ENCODE data around the gene ISL1. TPM values are rescaled to one million over a fixed set of nuclear protein-coding genes. Genes with fewer than 3 reads are reported as not detected.

Gene ISL1
- total RNA-seq, 1 experiment from 2014 or later: 0.36 TPM

GRCh38 chr5:51414516-51414915, 31.3 kb downstream of the ISL1 start:
- ChIA-PET POLR2A (no interaction called here), CTCF (no interaction called here)
- Histone ChIP-seq H3K27ac (ENCODE audit: low read length) (no peak overlapping the region), H3K9me3 (ENCODE audit: control insufficient read depth, insufficient read depth, low read depth, low read length) (no peaks in the 10 kb centered on the region), H3K4me3 (ENCODE audit: low read depth in 2 of 2, low read length in 2 of 2) (no peak overlapping the region), H3K4me1 (ENCODE audit: control insufficient read depth, insufficient read depth, low read length) (no peaks in the 10 kb centered on the region), H3K27me3 (ENCODE audit: control insufficient read depth, insufficient read depth, low read length) (no peaks in the 10 kb centered on the region), H3K36me3 (ENCODE audit: control insufficient read depth, insufficient read depth, low read length) (no peaks in the 10 kb centered on the region)
- no TSS peak for BruUV-seq (replicated peaks)
- no peak for ATAC-seq
- in situ Hi-C loops (cut with HindIII; ENCODE audit: low pct_unique_long_range_greater_than_20kb, low sequenced_read_pairs) (no loop called here), intact Hi-C loops (cut with micrococcal nuclease; ENCODE audit: unreplicated experiment) (no loop called here)
- DNase-seq (ENCODE audit: low read depth, low spot score): no peak
- TF ChIP-seq POLR2AphosphoS5 (IDR thresholded peaks at IDR 0.05; ENCODE audit: low read depth, low read length) (no peak), CTCF (IDR thresholded peaks at IDR 0.05) (no peak), REST (IDR thresholded peaks at IDR 0.05; ENCODE audit: insufficient read depth in 1 of 2, low read depth in 2 of 2, low read length in 1 of 2) (no peak), TCF7L2 (IDR thresholded peaks at IDR 0.05; ENCODE audit: low read depth, low read length) (no peak), SIN3A (IDR thresholded peaks at IDR 0.05; ENCODE audit: borderline replicate concordance, insufficient read depth, low read depth, low read length) (no peak)

- no peak overlapping the region for H3K27ac ChIP-seq (ENCODE audit: low read length)
- BruUV-seq (replicated peaks): no TSS peak
- DNase-seq (ENCODE audit: low read depth, low spot score) (no peak), ATAC-seq (no peak)
- no peak overlapping the region for H3K4me3 ChIP-seq (ENCODE audit: low read depth in 2 of 2, low read length in 2 of 2)
- CTCF ChIA-PET: no interaction called here
- POLR2A ChIA-PET: no interaction called here
- no peaks in the 10 kb centered on the region for H3K27me3 ChIP-seq (ENCODE audit: control insufficient read depth, insufficient read depth, low read length)
- in situ Hi-C loops (cut with HindIII; ENCODE audit: low pct_unique_long_range_greater_than_20kb, low sequenced_read_pairs) (no loop called here), intact Hi-C loops (cut with micrococcal nuclease; ENCODE audit: unreplicated experiment) (no loop called here)
- no peak for TF ChIP-seq SIN3A (IDR thresholded peaks at IDR 0.05; ENCODE audit: borderline replicate concordance, insufficient read depth, low read depth, low read length)
- TF ChIP-seq POLR2AphosphoS5 (IDR thresholded peaks at IDR 0.05; ENCODE audit: low read depth, low read length): no peak
- no peak; the same call in 1 of the 2 replicates for TF ChIP-seq CTCF (IDR thresholded peaks at IDR 0.05)
- TF ChIP-seq REST (IDR thresholded peaks at IDR 0.05; ENCODE audit: insufficient read depth in 1 of 2, low read depth in 2 of 2, low read length in 1 of 2): no peak
- no peak for TF ChIP-seq TCF7L2 (IDR thresholded peaks at IDR 0.05; ENCODE audit: low read depth, low read length)
- H3K4me1 ChIP-seq (ENCODE audit: control insufficient read depth, insufficient read depth, low read length): no peaks in the 10 kb centered on the region
- H3K36me3 ChIP-seq (ENCODE audit: control insufficient read depth, insufficient read depth, low read length): no peaks in the 10 kb centered on the region
- no peaks in the 10 kb centered on the region for H3K9me3 ChIP-seq (ENCODE audit: control insufficient read depth, insufficient read depth, low read depth, low read length)
Measured at GRCh38 chr5:51416149-51416548, 32.9 kb downstream of the ISL1 start.
